ENCODE results near the gene AKIRIN2.

GRCh38 chr6:87729965-87730719 is 28.1 kb upstream of the AKIRIN2 start:
- TF ChIP-seq CTCF (IDR thresholded peaks at IDR 0.05): no peak
- TF ChIP-seq POLR2A (IDR thresholded peaks at IDR 0.05): no peak
